Measurements from ENCODE around the gene PMEPA1. TPM values are rescaled to one million over a fixed set of nuclear protein-coding genes. Genes with fewer than 3 reads are reported as not detected.

PMEPA1 gene
- 197 to 537 TPM (median 413 TPM) in 5 replicates for total RNA-seq (2022; extraction: Qiagen RNA extraction; ENCODE audit: low read depth)

GRCh38 chr20:57709823-57710799 lies at the start of gene PMEPA1:
TSS of gene PMEPA1 (minus strand) at chr20:57710015. CDS start at chr20:57709582, 433 bp downstream.

GRCh38 chr20:57620274-57620990 lies 89.4 kb downstream of the PMEPA1 start, which contains the start of gene ZBP1:
TSS of gene ZBP1 (minus strand) at chr20:57620426. CDS start at chr20:57620295, 131 bp downstream.

Other genes with a start within 250 kb of the PMEPA1 start
- not detected in 5 replicates for gene CTCFL, start 184.9 kb downstream of the PMEPA1 start, total RNA-seq (2022; extraction: Qiagen RNA extraction; ENCODE audit: low read depth)
- gene PCK1, start 148.9 kb downstream of the PMEPA1 start, total RNA-seq (2022; extraction: Qiagen RNA extraction; ENCODE audit: low read depth): 0.03 TPM in 1 of 5 replicates, not detected in the others
- gene ZBP1, start 89.6 kb downstream of the PMEPA1 start, total RNA-seq (2022; extraction: Qiagen RNA extraction; ENCODE audit: low read depth): 0.06 to 0.07 TPM in 2 of 5 replicates, not detected in the others